Tibial artery (tissue), 4 donors: ENCODE data around the gene HDDC3.
"Not testable (repeated sequence)": the region's sequence is repeated elsewhere in the genome, so short reads cannot be mapped to it uniquely, and the experiment has no call there.

Source experiments
- DNase-seq, 2 donors: peaks; one replicate each; pipeline ENCODE4 v3.0.0-alpha.2; 2019
- H3K27ac ChIP-seq, 2 donors: fragments of 200-600 bp; sonication (generic) in 1 of 2; 1 replicate in 1 of 2; 2 replicates in 1 of 2; pipeline ENCODE4 v1.5.1; 2018 to 2019; ENCODE audit warnings: mild to moderate bottlenecking in 1 of 2
- H3K27me3 ChIP-seq, 2 donors: fragments of 200-600 bp; sonication (generic) in 1 of 2; one replicate each; pipeline versions ENCODE4 v1.5.1 to v1.6.0; 2016 to 2019
- H3K36me3 ChIP-seq, 3 donors: fragments of 200-600 bp; sonication (generic) in 2 of 3; one replicate each; pipeline ENCODE4 v1.5.1; 2016 to 2019; ENCODE audit warnings: mild to moderate bottlenecking in 2 of 3
- H3K4me1 ChIP-seq, 4 donors: fragments of 200-600 bp; sonication (generic) in 2 of 4; 1 replicate in 3 of 4; 2 replicates in 1 of 4; pipeline ENCODE4 v1.5.1; 2016 to 2019
- H3K4me3 ChIP-seq, 2 donors: fragments of 200-600 bp; sonication (generic) in 1 of 2; 1 replicate in 1 of 2; 2 replicates in 1 of 2; pipeline ENCODE4 v1.5.1; 2018 to 2019; ENCODE audit warnings: mild to moderate bottlenecking in 2 of 2
- H3K9me3 ChIP-seq, 3 donors: fragments of 200-600 bp; sonication (generic) in 1 of 3; one replicate each; pipeline ENCODE4 v1.5.1; 2016 to 2019
- intact Hi-C: fragments of 100-400 bp; cut with DNase I; formaldehyde crosslinking; loops from one replicate; pipeline ENCODE4 v1.15.0; 2023; ENCODE audit warnings: low total_unique reads
- TF ChIP-seq, protein P1 (sequence below), 2 experiments: fragments of 200-600 bp in 1 of 2; fragments of 450-650 bp in 1 of 2; IDR thresholded peaks; one replicate each; pipeline ENCODE4 v1.5.1; 2017 to 2019; ENCODE audit warnings: antibody characterized with exemption in 2 of 2, mild to moderate bottlenecking in 1 of 2, moderate library complexity in 1 of 2

The HDDC3 gene

GRCh38 chr15:90902840-90903732 is 29.3 kb downstream of the HDDC3 start, which contains the start of gene MAN2A2:
Gene MAN2A2 (plus strand): TSS chr15:90903302. CDS start chr15:90904208, 906 bp downstream.
- DNase-seq = peak in 1 of 2 donors; percentile 76
- Histone ChIP-seq H3K36me3 (peaks cover 32 to 36% (median 32%) of the 10 kb centered on the region in 3 donors), H3K27me3 (no peaks in the 10 kb centered on the region), H3K9me3 (no peaks in the 10 kb centered on the region), H3K4me3 (peak within 1 kb of the TSS; percentile 65 to 90), H3K27ac (peak within 1 kb of the TSS; percentile 91 to 94), H3K4me1 (peaks cover 0 to 22% (median 12%) of the 10 kb centered on the region in 4 donors)
- intact Hi-C loops = loop anchor here (2.0 kb wide), 1 partner anchor 28 kb away; no protein-coding TSS in a partner anchor
- TF ChIP-seq, protein P1, sequence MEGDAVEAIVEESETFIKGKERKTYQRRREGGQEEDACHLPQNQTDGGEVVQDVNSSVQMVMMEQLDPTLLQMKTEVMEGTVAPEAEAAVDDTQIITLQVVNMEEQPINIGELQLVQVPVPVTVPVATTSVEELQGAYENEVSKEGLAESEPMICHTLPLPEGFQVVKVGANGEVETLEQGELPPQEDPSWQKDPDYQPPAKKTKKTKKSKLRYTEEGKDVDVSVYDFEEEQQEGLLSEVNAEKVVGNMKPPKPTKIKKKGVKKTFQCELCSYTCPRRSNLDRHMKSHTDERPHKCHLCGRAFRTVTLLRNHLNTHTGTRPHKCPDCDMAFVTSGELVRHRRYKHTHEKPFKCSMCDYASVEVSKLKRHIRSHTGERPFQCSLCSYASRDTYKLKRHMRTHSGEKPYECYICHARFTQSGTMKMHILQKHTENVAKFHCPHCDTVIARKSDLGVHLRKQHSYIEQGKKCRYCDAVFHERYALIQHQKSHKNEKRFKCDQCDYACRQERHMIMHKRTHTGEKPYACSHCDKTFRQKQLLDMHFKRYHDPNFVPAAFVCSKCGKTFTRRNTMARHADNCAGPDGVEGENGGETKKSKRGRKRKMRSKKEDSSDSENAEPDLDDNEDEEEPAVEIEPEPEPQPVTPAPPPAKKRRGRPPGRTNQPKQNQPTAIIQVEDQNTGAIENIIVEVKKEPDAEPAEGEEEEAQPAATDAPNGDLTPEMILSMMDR (IDR thresholded peaks at IDR 0.05) = no peak

DNA sequence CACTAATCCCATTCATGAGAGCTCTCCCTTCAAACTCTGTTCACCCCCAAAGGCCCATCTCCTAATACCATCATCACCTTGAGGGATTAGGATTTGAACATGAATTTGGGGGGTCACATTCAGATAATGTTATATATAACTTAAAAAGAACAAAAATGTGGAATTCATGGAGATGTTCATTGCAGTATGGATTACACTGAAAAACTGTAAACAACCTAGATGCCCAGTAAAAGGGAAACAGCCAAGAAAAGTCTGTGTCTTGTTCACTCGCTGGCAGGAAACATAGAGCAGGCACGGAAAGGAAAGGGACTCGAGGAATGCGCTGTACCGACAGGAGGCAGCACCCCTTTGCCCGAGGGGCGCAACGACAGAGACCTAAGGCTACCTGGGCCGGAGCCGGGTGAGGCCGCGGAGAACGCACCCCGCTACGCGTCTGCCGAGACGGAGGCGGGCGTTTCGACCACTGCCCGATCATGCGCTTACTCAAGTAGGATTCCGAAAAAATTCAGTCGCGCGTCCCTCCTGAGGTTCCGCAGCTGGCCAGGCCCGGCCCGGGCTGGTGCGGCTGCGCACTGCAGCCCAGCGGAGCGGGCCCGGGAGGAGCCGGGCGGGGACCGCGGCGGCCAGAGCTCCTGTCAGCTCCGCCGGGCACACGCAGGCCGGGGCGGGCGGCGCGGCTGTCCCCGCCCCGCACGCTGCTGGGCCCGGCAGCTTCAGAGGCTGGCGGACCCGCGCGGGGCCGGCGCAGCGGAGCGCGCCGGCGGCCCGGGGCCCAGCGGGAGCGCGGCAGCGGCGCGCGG is 30.1 kb downstream of the HDDC3 start:
- Histone ChIP-seq H3K27me3 (no peaks in the 10 kb centered on the region), H3K36me3 (peaks cover 23 to 28% (median 23%) of the 10 kb centered on the region in 3 donors), H3K9me3 (no peaks in the 10 kb centered on the region), H3K27ac (peak overlapping the region; percentile 91 to 94), H3K4me3 (peak overlapping the region; percentile 65 to 90), H3K4me1 (peaks cover 0 to 22% (median 12%) of the 10 kb centered on the region in 4 donors)
- peak; percentile 63 to 87 for DNase-seq
- intact Hi-C loops = loop anchor here (2.0 kb wide), 1 partner anchor 29 kb away; no protein-coding TSS in a partner anchor
- TF ChIP-seq, protein P1 (IDR thresholded peaks at IDR 0.05) = peak; percentile 64 to 79

GRCh38 chr15:90901175-90902039 is 30.9 kb downstream of the HDDC3 start:
- Histone ChIP-seq H3K4me3 (peak overlapping the region in 1 of 2 donors; percentile 90), H3K36me3 (peaks cover 15 to 19% (median 15%) of the 10 kb centered on the region in 3 donors), H3K4me1 (peaks cover 0 to 19% (median 12%) of the 10 kb centered on the region in 4 donors), H3K27ac (peak overlapping the region; percentile 80 to 94), H3K9me3 (no peaks in the 10 kb centered on the region), H3K27me3 (no peaks in the 10 kb centered on the region)
- TF ChIP-seq, protein P1 (IDR thresholded peaks at IDR 0.05) = no peak
- no peak for DNase-seq
- intact Hi-C loops = loop anchor here (2.0 kb wide), 1 partner anchor 29 kb away; no protein-coding TSS in a partner anchor

- not testable (repeated sequence) for DNase-seq, H3K27ac ChIP-seq
These were observed 35.2 kb downstream of the HDDC3 start for GRCh38 chr15:90897131-90897655.

GRCh38 chr15:90895571-90896117 is 36.7 kb downstream of the HDDC3 start:
- Histone ChIP-seq H3K27me3 (no peaks in the 10 kb centered on the region), H3K36me3 (peaks cover 42 to 54% (median 48%) of the 10 kb centered on the region in 3 donors), H3K9me3 (no peaks in the 10 kb centered on the region), H3K4me3 (no peak overlapping the region), H3K4me1 (no peaks in the 10 kb centered on the region), H3K27ac (no peak overlapping the region)
- TF ChIP-seq, protein P1 (IDR thresholded peaks at IDR 0.05) = no peak
- intact Hi-C loops = no loop called here
- no peak for DNase-seq

More at GRCh38 chr15:90897131-90897655, 35.2 kb downstream of the HDDC3 start:
- peaks cover 27 to 39% (median 33%) of the 10 kb centered on the region in 3 donors for H3K36me3 ChIP-seq
- intact Hi-C loops, H3K27me3 ChIP-seq, H3K4me3 ChIP-seq, H3K4me1 ChIP-seq, H3K9me3 ChIP-seq: not testable (repeated sequence)
